Right lobe of liver (tissue), 4 donors: Measurements from ENCODE around the gene S1PR2.

Experiments used
- POLR2A ChIP-seq: fragments of 450-650 bp; IDR thresholded peaks from one replicate; pipeline ENCODE4 v1.6.1; 2017; ENCODE audit warnings: antibody characterized with exemption, mild to moderate bottlenecking
- TF ChIP-seq, protein P1 (sequence below), 4 donors: fragments of 200-600 bp in 3 of 4; fragments of 450-650 bp in 1 of 4; IDR thresholded peaks; one replicate each; pipeline versions ENCODE4 v1.5.1 to v1.8.0; 2016 to 2022; ENCODE audit warnings: antibody characterized with exemption in 4 of 4, mild to moderate bottlenecking in 2 of 4
- donor health status: DM: no; HTN: no; CAD: no.
- donor health status: DM: no; HTN: no; CAD: no.
- donor health status: DM: no; HTN: yes; CAD: no.

DNA sequence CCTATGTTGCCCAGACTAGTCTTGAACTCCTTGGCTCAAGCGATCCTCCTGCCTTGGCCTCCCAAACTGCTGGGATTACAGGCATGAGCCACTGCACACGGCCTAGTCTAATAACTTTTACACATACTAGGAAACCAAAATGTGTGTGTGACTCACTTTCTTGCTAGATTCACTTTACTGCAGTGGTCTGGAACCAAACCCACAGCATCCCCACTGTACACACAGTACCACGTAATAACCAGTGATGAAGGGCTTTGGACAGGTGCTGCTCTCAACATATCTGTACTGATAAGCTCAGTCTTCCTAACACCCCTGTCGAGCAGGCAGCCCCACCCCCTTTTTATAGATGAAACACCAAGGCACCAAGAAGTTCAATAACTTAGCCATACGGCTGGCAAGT is 41.5 kb downstream of the S1PR2 start:
- TF ChIP-seq, protein P1, sequence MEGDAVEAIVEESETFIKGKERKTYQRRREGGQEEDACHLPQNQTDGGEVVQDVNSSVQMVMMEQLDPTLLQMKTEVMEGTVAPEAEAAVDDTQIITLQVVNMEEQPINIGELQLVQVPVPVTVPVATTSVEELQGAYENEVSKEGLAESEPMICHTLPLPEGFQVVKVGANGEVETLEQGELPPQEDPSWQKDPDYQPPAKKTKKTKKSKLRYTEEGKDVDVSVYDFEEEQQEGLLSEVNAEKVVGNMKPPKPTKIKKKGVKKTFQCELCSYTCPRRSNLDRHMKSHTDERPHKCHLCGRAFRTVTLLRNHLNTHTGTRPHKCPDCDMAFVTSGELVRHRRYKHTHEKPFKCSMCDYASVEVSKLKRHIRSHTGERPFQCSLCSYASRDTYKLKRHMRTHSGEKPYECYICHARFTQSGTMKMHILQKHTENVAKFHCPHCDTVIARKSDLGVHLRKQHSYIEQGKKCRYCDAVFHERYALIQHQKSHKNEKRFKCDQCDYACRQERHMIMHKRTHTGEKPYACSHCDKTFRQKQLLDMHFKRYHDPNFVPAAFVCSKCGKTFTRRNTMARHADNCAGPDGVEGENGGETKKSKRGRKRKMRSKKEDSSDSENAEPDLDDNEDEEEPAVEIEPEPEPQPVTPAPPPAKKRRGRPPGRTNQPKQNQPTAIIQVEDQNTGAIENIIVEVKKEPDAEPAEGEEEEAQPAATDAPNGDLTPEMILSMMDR (IDR thresholded peaks at IDR 0.05) = no peak
- TF ChIP-seq POLR2A = no peak
